Measurements from ENCODE around the gene SYNDIG1. TPM values are rescaled to one million over a fixed set of nuclear protein-coding genes. Genes with fewer than 3 reads are reported as not detected.
"Not testable (repeated sequence)": the region's sequence is repeated elsewhere in the genome, so short reads cannot be mapped to it uniquely, and the experiment has no call there.

The SYNDIG1 gene
- total RNA-seq, 2 experiments from 2014 or later: not detected

DNA sequence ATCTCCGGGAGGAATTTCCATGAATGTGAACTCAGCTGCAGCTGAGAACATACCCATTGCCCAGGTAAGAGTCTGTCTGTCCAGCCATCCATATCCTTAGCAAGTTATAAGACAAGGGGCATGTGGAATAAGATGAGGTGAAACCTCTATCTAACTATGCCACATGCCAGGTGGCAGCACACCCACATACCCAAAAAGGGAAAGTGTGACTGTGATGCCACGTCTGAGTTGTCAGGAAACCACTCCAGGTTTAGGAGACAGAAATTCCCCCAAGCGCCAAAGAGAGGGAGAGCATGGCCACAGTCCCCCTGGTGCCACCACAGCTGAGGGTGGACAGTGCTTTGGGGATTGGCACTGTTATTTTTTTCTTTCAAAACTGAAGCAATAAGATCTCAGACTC, 36.7 kb downstream of the SYNDIG1 start:
- H3K9me3 Mint-ChIP-seq: no peaks in the 10 kb centered on the region
- peaks cover 1% of the 10 kb centered on the region for H3K27me3 Mint-ChIP-seq
- no peak overlapping the region for H3K4me3 Mint-ChIP-seq
- H3K36me3 Mint-ChIP-seq: no peaks in the 10 kb centered on the region
- POLR2A ChIA-PET: no interaction called here
- CTCF ChIA-PET: no interaction called here
- no peaks in the 10 kb centered on the region for H3K4me1 Mint-ChIP-seq (ENCODE audit: low read depth)
- intact Hi-C loops (cut with micrococcal nuclease): no loop called here
- DNase-seq: no peak
- H3K27ac Mint-ChIP-seq: no peak overlapping the region

DNA sequence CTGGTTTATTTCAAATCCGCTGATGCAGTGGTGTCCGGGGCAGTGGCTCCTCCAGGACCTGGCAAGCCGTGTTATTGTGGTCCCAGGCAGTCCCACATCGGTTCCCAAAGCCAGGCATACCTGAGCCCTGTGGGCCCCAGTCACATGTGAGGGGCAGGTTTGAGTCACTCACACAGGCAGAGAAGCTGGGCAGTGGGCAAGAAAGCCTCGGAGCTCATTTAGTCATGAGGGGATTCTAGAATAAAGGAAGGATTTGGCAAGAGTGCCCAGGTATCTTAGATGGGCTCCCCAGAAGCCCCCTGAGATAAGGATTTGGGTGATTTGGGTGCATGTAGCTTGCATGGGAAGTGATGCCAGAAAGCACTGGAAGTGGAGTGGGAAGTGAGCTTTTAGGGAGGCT, 37.3 kb downstream of the SYNDIG1 start:
- ChIA-PET POLR2A (no interaction called here), CTCF (no interaction called here)
- Mint-ChIP-seq H3K4me3 (no peak overlapping the region), H3K4me1 (ENCODE audit: low read depth) (no peaks in the 10 kb centered on the region), H3K27me3 (peaks cover 6% of the 10 kb centered on the region), H3K27ac (no peak overlapping the region), H3K9me3 (no peaks in the 10 kb centered on the region), H3K36me3 (no peaks in the 10 kb centered on the region)
- intact Hi-C loops (cut with micrococcal nuclease): no loop called here
- no peak for DNase-seq

GRCh38 chr20:24507182-24507853, 37.9 kb downstream of the SYNDIG1 start:
- peaks cover 7% of the 10 kb centered on the region for H3K27me3 Mint-ChIP-seq
- intact Hi-C loops (cut with micrococcal nuclease): no loop called here
- no peak overlapping the region for H3K4me3 Mint-ChIP-seq
- no peaks in the 10 kb centered on the region for H3K36me3 Mint-ChIP-seq
- H3K27ac Mint-ChIP-seq: no peak overlapping the region
- CTCF ChIA-PET: no interaction called here
- H3K9me3 Mint-ChIP-seq: no peaks in the 10 kb centered on the region
- H3K4me1 Mint-ChIP-seq (ENCODE audit: low read depth): no peaks in the 10 kb centered on the region
- POLR2A ChIA-PET: no interaction called here
- no peak for DNase-seq

- H3K4me1 Mint-ChIP-seq (ENCODE audit: low read depth); H3K27me3 Mint-ChIP-seq; intact Hi-C loops (cut with micrococcal nuclease); H3K4me3 Mint-ChIP-seq; H3K27ac Mint-ChIP-seq; POLR2A ChIA-PET; H3K36me3 Mint-ChIP-seq; H3K9me3 Mint-ChIP-seq; DNase-seq; CTCF ChIA-PET: not testable (repeated sequence)
These were observed 43.0 kb downstream of the SYNDIG1 start for GRCh38 chr20:24512441-24512840.

DNA sequence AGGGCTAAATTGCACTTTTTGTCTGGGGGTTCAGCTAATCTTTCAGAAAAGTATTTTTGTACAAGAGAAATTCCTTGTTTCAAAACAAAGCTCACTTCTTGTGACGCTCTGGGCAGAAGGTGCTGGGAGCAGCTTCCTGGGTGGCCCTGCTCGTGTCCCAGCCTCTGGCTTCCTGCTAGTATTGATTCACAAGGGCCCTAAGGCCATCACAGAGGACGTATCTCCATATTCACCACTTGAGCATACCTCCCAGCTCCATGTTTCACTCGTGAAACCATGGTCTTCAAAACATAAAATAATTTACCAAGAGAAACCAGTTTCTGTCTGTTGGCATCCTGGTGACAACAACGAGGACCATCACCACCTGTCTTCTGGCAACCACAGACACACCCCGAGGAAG, 49.1 kb downstream of the SYNDIG1 start:
- H3K9me3 Mint-ChIP-seq: no peaks in the 10 kb centered on the region
- CTCF ChIA-PET: no interaction called here
- H3K27me3 Mint-ChIP-seq: no peaks in the 10 kb centered on the region
- no peak overlapping the region for H3K4me3 Mint-ChIP-seq
- intact Hi-C loops (cut with micrococcal nuclease): no loop called here
- no peaks in the 10 kb centered on the region for H3K36me3 Mint-ChIP-seq
- H3K27ac Mint-ChIP-seq: no peak overlapping the region
- POLR2A ChIA-PET: no interaction called here
- no peak for DNase-seq
- no peaks in the 10 kb centered on the region for H3K4me1 Mint-ChIP-seq (ENCODE audit: low read depth)

GRCh38 chr20:24519476-24519875, 50.0 kb downstream of the SYNDIG1 start:
- no peak overlapping the region for H3K27ac Mint-ChIP-seq
- H3K4me1 Mint-ChIP-seq (ENCODE audit: low read depth): no peaks in the 10 kb centered on the region
- no peak for DNase-seq

DNA sequence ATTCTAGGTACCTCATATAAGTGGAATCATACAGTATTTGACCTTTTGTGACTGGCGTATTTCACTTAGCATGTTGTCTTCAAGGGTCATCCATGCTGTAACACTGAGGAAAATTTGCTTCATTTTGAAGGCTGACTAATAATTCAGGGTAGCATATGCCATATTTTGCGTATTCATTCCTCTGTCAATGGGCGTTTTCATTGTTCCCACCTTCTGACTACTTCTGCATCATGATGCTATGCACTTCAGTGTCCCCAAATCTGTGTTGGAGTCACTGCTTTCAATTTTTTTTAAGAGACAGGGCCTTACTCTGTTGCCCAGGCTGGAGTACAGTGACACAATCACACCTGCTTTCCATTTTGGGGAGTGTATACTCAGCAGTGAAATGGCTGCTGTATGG, 51.6 kb downstream of the SYNDIG1 start:
- no peak for DNase-seq
- intact Hi-C loops (cut with micrococcal nuclease): no loop called here
- no peaks in the 10 kb centered on the region for H3K9me3 Mint-ChIP-seq
- ChIA-PET POLR2A (no interaction called here), CTCF (no interaction called here)
- H3K27me3 Mint-ChIP-seq: no peaks in the 10 kb centered on the region
- no peak overlapping the region for H3K4me3 Mint-ChIP-seq
- H3K36me3 Mint-ChIP-seq: no peaks in the 10 kb centered on the region
- H3K4me1 Mint-ChIP-seq (ENCODE audit: low read depth): no peaks in the 10 kb centered on the region
- no peak overlapping the region for H3K27ac Mint-ChIP-seq

More at GRCh38 chr20:24519476-24519875, 50.0 kb downstream of the SYNDIG1 start:
- no peaks in the 10 kb centered on the region for H3K36me3 Mint-ChIP-seq
- no peaks in the 10 kb centered on the region for H3K9me3 Mint-ChIP-seq
- H3K4me3 Mint-ChIP-seq: no peak overlapping the region
- intact Hi-C loops (cut with micrococcal nuclease): no loop called here
- H3K27me3 Mint-ChIP-seq: no peaks in the 10 kb centered on the region
- ChIA-PET CTCF (no interaction called here), POLR2A (no interaction called here)

DNA sequence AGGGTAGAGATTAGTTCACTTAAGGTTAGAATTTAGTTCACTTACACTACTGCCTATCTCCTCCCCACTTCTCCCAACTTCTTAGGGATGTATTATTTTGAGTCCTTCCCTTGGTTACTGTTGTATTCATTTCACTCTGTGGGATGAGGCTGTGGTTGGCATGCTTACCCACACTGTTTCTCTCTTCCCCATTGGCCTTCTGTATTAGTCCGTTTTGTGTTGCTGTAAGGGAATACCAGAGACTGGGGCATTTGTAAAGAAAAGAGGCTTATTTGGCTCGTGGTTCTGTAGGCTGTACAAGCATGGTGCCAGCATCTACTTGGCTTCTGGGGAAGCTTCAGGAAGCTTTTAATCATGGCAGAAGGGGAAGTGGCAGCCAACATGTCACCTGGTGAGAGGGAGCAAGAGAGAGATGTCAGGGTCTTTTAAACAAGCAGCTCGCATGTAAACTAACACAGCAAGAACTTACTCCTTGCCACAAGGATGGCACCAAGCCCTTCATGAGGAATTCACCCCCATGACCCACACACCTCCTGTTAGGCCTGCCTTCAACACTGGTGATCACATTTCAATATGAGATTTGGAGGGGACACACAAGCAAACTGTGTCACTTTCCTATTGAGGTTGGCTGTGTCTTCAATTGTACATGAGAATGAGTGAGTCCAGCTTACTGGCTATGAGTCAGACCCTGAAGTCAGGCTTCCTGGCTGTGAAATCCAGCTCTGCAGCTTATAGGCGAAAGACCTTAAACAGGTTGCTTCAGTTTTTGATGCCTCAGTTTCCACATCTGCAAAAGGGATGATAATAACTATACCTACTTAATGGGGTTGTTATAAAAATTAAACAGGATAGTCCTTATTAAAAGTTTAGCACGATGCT, 53.3 kb downstream of the SYNDIG1 start:
- H3K36me3 Mint-ChIP-seq: no peaks in the 10 kb centered on the region
- H3K4me1 Mint-ChIP-seq (ENCODE audit: low read depth): no peaks in the 10 kb centered on the region
- ChIA-PET POLR2A (no interaction called here), CTCF (no interaction called here)
- H3K4me3 Mint-ChIP-seq: no peak overlapping the region
- no peaks in the 10 kb centered on the region for H3K27me3 Mint-ChIP-seq
- intact Hi-C loops (cut with micrococcal nuclease): no loop called here
- DNase-seq: no peak
- H3K27ac Mint-ChIP-seq: no peak overlapping the region
- no peaks in the 10 kb centered on the region for H3K9me3 Mint-ChIP-seq

DNA sequence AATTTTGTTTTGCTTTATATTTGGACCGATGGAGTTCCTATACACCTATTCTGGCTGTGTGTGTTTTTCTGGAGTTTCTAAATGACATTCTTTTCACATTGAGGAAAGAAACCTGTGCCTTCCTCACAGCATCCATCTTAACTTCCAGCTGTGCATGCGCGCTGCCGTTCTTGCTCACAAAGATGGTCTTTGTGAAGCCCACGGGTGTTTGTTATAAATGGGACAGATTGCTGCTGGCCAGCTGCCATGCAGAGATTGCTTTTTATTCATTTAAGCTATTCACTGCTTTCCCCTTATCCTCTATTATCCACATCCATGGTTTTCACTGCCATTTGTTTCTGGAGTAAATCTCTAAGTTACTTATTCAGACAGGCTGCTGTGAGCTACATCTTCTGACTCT, 54.2 kb downstream of the SYNDIG1 start:
- CTCF ChIA-PET: interaction anchor here (0.7 kb wide), 1 partner anchor 9 kb away, joined by 3 read pairs; no protein-coding TSS in a partner anchor
- no peak for DNase-seq
- intact Hi-C loops (cut with micrococcal nuclease): no loop called here
- no peak overlapping the region for H3K4me3 Mint-ChIP-seq
- H3K27ac Mint-ChIP-seq: no peak overlapping the region
- no peaks in the 10 kb centered on the region for H3K9me3 Mint-ChIP-seq
- H3K36me3 Mint-ChIP-seq: no peaks in the 10 kb centered on the region
- POLR2A ChIA-PET: no interaction called here
- no peaks in the 10 kb centered on the region for H3K4me1 Mint-ChIP-seq (ENCODE audit: low read depth)
- no peaks in the 10 kb centered on the region for H3K27me3 Mint-ChIP-seq

GRCh38 chr20:24528583-24529368, 59.3 kb downstream of the SYNDIG1 start:
- no peak for DNase-seq

GRCh38 chr20:24529369-24529719, 59.9 kb downstream of the SYNDIG1 start:
- H3K36me3 Mint-ChIP-seq: no peaks in the 10 kb centered on the region
- H3K27ac Mint-ChIP-seq: no peak overlapping the region
- intact Hi-C loops (cut with micrococcal nuclease): no loop called here
- H3K4me1 Mint-ChIP-seq (ENCODE audit: low read depth): no peaks in the 10 kb centered on the region
- peaks cover 3% of the 10 kb centered on the region for H3K27me3 Mint-ChIP-seq
- ChIA-PET POLR2A (no interaction called here), CTCF (no interaction called here)
- H3K9me3 Mint-ChIP-seq: no peaks in the 10 kb centered on the region
- no peak overlapping the region for H3K4me3 Mint-ChIP-seq
- DNase-seq: no peak

More at GRCh38 chr20:24528583-24529368, 59.3 kb downstream of the SYNDIG1 start:
- ChIA-PET CTCF (no interaction called here), POLR2A (no interaction called here)
- Mint-ChIP-seq H3K9me3 (no peaks in the 10 kb centered on the region), H3K27ac (no peak overlapping the region), H3K27me3 (peaks cover 3% of the 10 kb centered on the region), H3K4me3 (no peak overlapping the region), H3K4me1 (ENCODE audit: low read depth) (no peaks in the 10 kb centered on the region), H3K36me3 (no peaks in the 10 kb centered on the region)
- intact Hi-C loops (cut with micrococcal nuclease): no loop called here

DNA sequence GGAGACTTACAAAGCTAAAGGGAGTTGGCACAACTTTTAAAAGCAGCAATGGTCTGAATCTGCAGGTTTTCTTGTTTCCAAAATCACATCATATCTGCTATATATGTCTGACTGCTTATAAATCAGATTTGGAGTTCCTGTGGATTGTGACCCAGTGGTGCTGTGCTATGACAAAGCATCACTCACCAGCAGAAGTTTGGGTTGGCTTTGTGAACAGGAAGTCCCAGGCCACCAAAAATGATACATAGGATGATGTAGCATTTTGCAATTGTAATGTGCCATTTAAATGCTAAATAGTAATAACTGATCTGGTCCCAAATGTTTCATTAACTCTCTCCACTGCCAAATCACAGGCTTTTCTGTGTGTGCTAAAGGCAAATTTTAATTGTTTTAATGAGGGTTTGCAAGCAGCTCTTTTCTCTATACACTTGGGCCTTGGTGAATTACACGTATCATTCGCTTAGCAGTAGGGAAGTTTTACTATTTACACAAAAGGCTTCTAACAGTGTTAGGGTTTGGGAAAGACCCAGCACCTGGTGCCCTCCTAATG, 60.8 kb downstream of the SYNDIG1 start:
- no peaks in the 10 kb centered on the region for H3K36me3 Mint-ChIP-seq
- H3K4me3 Mint-ChIP-seq: no peak overlapping the region
- no peaks in the 10 kb centered on the region for H3K9me3 Mint-ChIP-seq
- H3K4me1 Mint-ChIP-seq (ENCODE audit: low read depth): no peaks in the 10 kb centered on the region
- POLR2A ChIA-PET: no interaction called here
- intact Hi-C loops (cut with micrococcal nuclease): no loop called here
- peaks cover 3% of the 10 kb centered on the region for H3K27me3 Mint-ChIP-seq
- no peak overlapping the region for H3K27ac Mint-ChIP-seq
- no peak for DNase-seq
- CTCF ChIA-PET: no interaction called here

Data from activated CD4-positive, alpha-beta memory T cell treated with anti-CD3 and anti-CD28 coated beads for 36 hours (primary cell).